Bronchial epithelial cell (primary cell): Measurements from ENCODE around the gene DNAH6. TPM values are rescaled to one million over a fixed set of nuclear protein-coding genes. Genes with fewer than 3 reads are reported as not detected.

Experiments used
- DNase-seq: peaks from one replicate; pipeline ENCODE4 v3.0.0-alpha.2; 2010; ENCODE audit warnings: low read depth
- FAIRE-seq: peaks from 2 replicates; lab custom pipeline; 2011; peaks lifted over from hg19 to GRCh38; lab: Jason Lieb, UNC
- H3K27me3 ChIP-seq: 2 replicates; pipeline ENCODE4 v1.5.1; 2011; ENCODE audit warnings: low read length; ENCODE audit not compliant: control insufficient read depth, insufficient read depth
- H3K36me3 ChIP-seq: 2 replicates; pipeline ENCODE4 v1.5.1; 2011; ENCODE audit warnings: low read length; ENCODE audit not compliant: control insufficient read depth, insufficient read depth
- H3K4me3 ChIP-seq: 2 replicates; pipeline ENCODE4 v1.5.1; 2011; ENCODE audit warnings: mild to moderate bottlenecking, low read depth, low read length, control low read depth
- total RNA-seq: library from RNA; depleted of rRNA; stranded (reverse); fragments of >200 nt; gene quantifications from 2 replicates; pipeline ENCODE4 v1.2.1, GENCODE V29; 2014
- TF ChIP-seq, protein P1 (sequence below): IDR thresholded peaks from 2 replicates; pipeline ENCODE4 v1.5.1; 2011; ENCODE audit warnings: mild to moderate bottlenecking, moderate library complexity, low read length, control low read depth, inconsistent platforms; ENCODE audit not compliant: insufficient read depth, severe bottlenecking

Gene DNAH6
- total RNA-seq, 1 donor from 2014 or later: under 0.01 TPM

DNA sequence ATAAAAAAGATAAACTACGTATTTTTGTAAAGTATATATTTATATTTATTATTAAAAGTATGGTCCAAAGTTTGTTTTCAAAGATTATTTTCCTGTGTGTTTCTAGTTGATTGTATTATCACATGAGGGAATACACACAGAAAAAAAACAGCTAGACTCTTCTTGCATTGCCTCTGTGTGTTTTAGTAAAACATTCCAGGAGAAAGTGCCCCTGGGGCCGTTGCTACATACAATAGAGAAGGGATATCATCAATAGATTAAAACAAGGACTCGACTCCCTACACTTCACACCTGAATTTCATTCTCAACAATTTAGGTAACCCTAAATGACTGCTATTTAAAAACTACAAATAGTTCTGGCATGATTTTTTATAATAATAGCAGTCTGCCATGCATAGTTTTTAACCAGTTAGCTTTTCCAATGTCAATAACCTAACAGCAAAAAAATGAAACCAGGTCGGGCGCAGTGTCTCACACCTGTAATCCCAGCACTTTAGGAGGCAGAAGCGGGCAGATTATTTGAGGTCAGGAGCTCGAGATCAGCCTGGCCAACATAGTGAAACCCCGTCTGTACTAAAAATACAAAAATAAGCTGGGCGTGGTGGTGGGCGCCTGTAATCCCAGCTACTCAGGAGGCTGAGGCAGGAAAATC, 171.3 kb downstream of the DNAH6 start:
- Histone ChIP-seq H3K36me3 (no peaks in the 10 kb centered on the region), H3K4me3 (no peak overlapping the region), H3K27me3 (no peaks in the 10 kb centered on the region)
- FAIRE-seq (no peak), DNase-seq (no peak)
- TF ChIP-seq, protein P1, sequence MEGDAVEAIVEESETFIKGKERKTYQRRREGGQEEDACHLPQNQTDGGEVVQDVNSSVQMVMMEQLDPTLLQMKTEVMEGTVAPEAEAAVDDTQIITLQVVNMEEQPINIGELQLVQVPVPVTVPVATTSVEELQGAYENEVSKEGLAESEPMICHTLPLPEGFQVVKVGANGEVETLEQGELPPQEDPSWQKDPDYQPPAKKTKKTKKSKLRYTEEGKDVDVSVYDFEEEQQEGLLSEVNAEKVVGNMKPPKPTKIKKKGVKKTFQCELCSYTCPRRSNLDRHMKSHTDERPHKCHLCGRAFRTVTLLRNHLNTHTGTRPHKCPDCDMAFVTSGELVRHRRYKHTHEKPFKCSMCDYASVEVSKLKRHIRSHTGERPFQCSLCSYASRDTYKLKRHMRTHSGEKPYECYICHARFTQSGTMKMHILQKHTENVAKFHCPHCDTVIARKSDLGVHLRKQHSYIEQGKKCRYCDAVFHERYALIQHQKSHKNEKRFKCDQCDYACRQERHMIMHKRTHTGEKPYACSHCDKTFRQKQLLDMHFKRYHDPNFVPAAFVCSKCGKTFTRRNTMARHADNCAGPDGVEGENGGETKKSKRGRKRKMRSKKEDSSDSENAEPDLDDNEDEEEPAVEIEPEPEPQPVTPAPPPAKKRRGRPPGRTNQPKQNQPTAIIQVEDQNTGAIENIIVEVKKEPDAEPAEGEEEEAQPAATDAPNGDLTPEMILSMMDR: no peak

DNA sequence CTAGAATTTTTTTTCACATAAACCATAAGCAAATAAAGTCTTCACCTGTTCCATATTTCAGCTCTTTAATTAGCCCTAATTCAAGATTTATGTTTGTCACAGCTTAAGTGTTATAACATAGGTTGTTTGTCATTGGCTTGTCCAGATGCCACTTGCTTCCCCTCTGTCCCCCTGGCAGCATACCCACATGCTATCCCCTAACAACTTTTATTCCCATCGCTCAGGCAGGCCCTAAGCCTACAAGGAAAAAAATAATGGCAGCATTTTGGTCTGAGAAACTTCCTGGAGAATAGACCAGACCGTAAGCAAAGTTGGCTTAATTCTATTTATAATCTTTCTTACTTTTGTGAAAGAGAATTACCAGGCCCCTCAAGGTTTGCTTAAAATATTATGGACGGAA, 173.9 kb downstream of the DNAH6 start:
- H3K27me3 ChIP-seq: no peaks in the 10 kb centered on the region
- no peak for DNase-seq
- H3K4me3 ChIP-seq: no peak overlapping the region
- TF ChIP-seq, protein P1: no peak
- H3K36me3 ChIP-seq: no peaks in the 10 kb centered on the region
- FAIRE-seq: no peak

- TF ChIP-seq, protein P1: no peak
- no peak for DNase-seq
Observed at GRCh38 chr2:84694088-84694622, 177.9 kb downstream of the DNAH6 start.

GRCh38 chr2:84697895-84698294, 181.6 kb downstream of the DNAH6 start:
- TF ChIP-seq, protein P1: no peak
- DNase-seq (peak; percentile 20), FAIRE-seq (peak; percentile 18)
- no peaks in the 10 kb centered on the region for H3K27me3 ChIP-seq
- no peaks in the 10 kb centered on the region for H3K36me3 ChIP-seq
- no peak overlapping the region for H3K4me3 ChIP-seq

More at GRCh38 chr2:84694088-84694622, 177.9 kb downstream of the DNAH6 start:
- no peaks in the 10 kb centered on the region for H3K36me3 ChIP-seq
- no peak for FAIRE-seq
- no peak overlapping the region for H3K4me3 ChIP-seq
- H3K27me3 ChIP-seq: no peaks in the 10 kb centered on the region

DNA sequence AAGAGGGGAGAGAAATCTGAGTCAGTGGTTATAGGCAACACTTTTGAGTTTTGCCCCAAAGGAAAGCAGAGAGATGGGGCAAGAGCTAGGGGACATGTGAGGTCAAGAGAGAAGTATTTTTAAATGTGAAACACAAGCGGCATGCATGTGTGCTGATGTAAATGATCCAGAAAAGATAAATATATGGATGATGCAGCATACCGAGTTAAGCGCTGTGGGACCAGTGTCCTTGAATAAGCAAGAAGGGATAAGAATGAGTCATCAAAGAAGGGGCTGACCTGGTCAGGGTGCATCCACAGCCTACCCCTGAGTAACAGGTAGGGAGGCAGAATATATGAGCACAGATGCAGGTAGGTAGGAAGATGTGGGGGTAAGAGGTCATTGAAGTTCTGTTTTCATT, 183.7 kb downstream of the DNAH6 start:
- no peak overlapping the region for H3K4me3 ChIP-seq
- TF ChIP-seq, protein P1: no peak
- no peaks in the 10 kb centered on the region for H3K27me3 ChIP-seq
- FAIRE-seq: no peak
- DNase-seq: no peak
- H3K36me3 ChIP-seq: no peaks in the 10 kb centered on the region
